Measurements from ENCODE around the gene MEF2D. TPM values are rescaled to one million over a fixed set of nuclear protein-coding genes. Genes with fewer than 3 reads are reported as not detected.

MEF2D gene
- total RNA-seq, 1 experiment from 2014 or later, result 18.7 TPM

DNA sequence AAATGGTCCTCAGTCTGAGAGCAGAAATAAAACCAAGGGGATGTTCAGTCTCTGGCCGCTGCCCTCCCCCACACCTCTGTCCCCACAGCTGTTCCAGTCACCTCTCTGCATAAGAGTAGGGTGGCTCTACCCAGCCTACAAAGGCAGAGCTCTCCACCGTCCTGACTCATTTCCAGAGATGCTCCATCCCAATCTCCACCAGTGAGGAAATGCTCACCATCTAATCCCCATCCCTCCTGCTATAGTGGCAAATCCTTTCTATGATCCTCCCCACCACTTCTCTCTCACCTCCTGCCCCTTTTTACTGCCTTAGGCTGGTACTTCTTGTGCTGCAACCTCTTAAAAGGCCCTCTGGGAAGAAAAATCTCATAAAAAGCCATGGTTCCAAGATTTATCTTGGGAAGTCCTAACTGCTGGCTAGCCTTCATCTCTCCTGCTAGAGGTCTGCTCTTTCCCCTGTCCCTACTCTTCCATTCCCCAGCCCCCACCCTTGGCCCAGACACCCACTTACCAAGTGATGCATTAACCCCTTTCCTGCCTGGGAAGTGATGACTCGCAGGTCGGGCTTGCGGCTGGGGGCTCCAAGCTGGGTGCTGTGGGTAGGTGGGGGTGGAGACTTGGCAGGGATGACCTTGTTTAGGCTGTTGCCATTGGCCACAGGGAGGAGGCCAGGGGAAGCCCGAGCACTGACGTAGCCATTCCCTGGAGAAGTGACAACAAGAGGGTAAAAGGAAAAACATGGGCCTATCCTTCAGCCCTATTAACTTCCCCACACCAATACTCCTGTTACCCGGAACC is 23.9 kb downstream of the MEF2D start:
- Histone ChIP-seq H3K56ac (ENCODE audit: insufficient read length, low read depth, low read length) (no peak overlapping the region), H4K20me1 (ENCODE audit: control insufficient read depth, insufficient read depth, insufficient read length) (no peaks in the 10 kb centered on the region), H2BK20ac (ENCODE audit: low read depth, low read length, poor library complexity, severe bottlenecking) (no peak overlapping the region), H4K5ac (ENCODE audit: insufficient read length, low read depth, low read length) (no peak overlapping the region), H3K79me1 (ENCODE audit: insufficient read depth, low read depth, low read length, poor library complexity, severe bottlenecking) (no peaks in the 10 kb centered on the region), H2AFZ (ENCODE audit: low read length) (no peak overlapping the region), H3K14ac (ENCODE audit: insufficient read depth, low read length) (peak overlapping the region; percentile 20), H3K18ac (ENCODE audit: insufficient read length, low read depth, low read length) (no peak overlapping the region), H3K4me2 (ENCODE audit: insufficient read depth, insufficient read length, low read length) (no peak overlapping the region), H2BK15ac (ENCODE audit: low read depth, low read length) (no peak overlapping the region), H3K27me3 (ENCODE audit: insufficient read depth, low read length) (no peaks in the 10 kb centered on the region), H3K27ac (ENCODE audit: insufficient read length, low read depth, low read length) (no peak overlapping the region), H4K91ac (ENCODE audit: insufficient read length, low read depth, low read length) (no peak overlapping the region), H3K4me1 (ENCODE audit: insufficient read depth, low read length) (no peaks in the 10 kb centered on the region), H2BK5ac (ENCODE audit: insufficient read length, low read length) (no peak overlapping the region), H3T11ph (ENCODE audit: low read length) (no peak overlapping the region), H3K4ac (ENCODE audit: low read depth, low read length) (no peak overlapping the region), H3K23ac (ENCODE audit: insufficient read length, low read depth, low read length) (no peak overlapping the region), H2BK120ac (ENCODE audit: low read depth, low read length, poor library complexity, severe bottlenecking) (no peak overlapping the region), H3K9ac (ENCODE audit: extremely low read depth, insufficient read length, low read length) (no peak overlapping the region), H4K8ac (replicated peaks; ENCODE audit: insufficient read length, low read depth, low read length) (no peak overlapping the region), H3K79me2 (ENCODE audit: insufficient read depth, low read length) (no peaks in the 10 kb centered on the region), H2BK12ac (ENCODE audit: insufficient read length, low read depth, low read length) (no peak overlapping the region), H3K9me3 (ENCODE audit: control insufficient read depth, low read depth, low read length) (no peaks in the 10 kb centered on the region), H2AK5ac (ENCODE audit: insufficient read length, low read length) (no peak overlapping the region), H3K23me2 (ENCODE audit: insufficient read length, low read depth, low read length, poor library complexity, severe bottlenecking) (no peaks in the 10 kb centered on the region)
- Mint-ChIP-seq H3K27ac (peak overlapping the region; percentile 1 to 59 (median 59); a peak in 5 of 7 replicates), H3K4me1 (peaks cover 29 to 30% of the 10 kb centered on the region in 2 experiments), H3K4me3 (no peak overlapping the region), H3K27me3 (ENCODE audit: low read depth) (no peaks in the 10 kb centered on the region), H3K36me3 (ENCODE audit: insufficient read depth in 1 of 3, low read depth in 3 of 3) (peaks cover 15 to 66% (median 66%) of the 10 kb centered on the region in 3 experiments; a peak in 6 of 7 replicates), H3K9me3 (no peaks in the 10 kb centered on the region; a peak in 1 of 5 replicates)
- WGBS (ENCODE audit: extremely low coverage, insufficient read length, low lambda C conversion rate), result no CpG with 5 or more reads among the region's 8 CpGs
- TF ChIP-seq, protein P1, sequence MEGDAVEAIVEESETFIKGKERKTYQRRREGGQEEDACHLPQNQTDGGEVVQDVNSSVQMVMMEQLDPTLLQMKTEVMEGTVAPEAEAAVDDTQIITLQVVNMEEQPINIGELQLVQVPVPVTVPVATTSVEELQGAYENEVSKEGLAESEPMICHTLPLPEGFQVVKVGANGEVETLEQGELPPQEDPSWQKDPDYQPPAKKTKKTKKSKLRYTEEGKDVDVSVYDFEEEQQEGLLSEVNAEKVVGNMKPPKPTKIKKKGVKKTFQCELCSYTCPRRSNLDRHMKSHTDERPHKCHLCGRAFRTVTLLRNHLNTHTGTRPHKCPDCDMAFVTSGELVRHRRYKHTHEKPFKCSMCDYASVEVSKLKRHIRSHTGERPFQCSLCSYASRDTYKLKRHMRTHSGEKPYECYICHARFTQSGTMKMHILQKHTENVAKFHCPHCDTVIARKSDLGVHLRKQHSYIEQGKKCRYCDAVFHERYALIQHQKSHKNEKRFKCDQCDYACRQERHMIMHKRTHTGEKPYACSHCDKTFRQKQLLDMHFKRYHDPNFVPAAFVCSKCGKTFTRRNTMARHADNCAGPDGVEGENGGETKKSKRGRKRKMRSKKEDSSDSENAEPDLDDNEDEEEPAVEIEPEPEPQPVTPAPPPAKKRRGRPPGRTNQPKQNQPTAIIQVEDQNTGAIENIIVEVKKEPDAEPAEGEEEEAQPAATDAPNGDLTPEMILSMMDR (conservative IDR thresholded peaks at IDR 0.05), result no peak
- DNase-seq, result peak; percentile 81
